GM04504 (cell line): Measurements from ENCODE around the gene ANKRD1.
A peak's percentile ranks its signal among the peaks of the same experiment; 100 is the strongest.
"Not testable (repeated sequence)": the region's sequence is repeated elsewhere in the genome, so short reads cannot be mapped to it uniquely, and the experiment has no call there.

Experiments used
- DNase-seq: peaks from one replicate; pipeline ENCODE4 v3.0.0-alpha.2; 2012; ENCODE audit warnings: low read depth

Gene ANKRD1

DNA sequence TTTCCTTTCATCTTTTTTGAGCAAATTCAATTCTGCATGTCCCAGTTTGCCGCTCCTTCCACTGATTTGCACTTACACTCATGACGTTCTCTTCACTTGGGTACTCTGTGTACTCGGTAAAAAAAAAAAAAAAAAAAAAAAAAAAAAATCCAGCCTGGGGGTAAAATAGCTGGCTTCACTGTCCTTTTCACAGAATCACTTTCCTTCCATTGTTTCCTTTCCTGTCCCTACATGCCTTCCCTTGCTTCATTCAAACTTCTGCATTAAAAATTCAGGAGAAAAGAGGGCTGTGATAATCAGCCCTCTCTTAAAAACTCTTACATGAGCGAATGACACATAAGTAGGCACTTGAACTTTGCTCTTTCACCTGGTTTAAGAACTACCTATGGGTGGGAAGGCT lies 8.7 kb downstream of the ANKRD1 start:
- no peak for DNase-seq

DNA sequence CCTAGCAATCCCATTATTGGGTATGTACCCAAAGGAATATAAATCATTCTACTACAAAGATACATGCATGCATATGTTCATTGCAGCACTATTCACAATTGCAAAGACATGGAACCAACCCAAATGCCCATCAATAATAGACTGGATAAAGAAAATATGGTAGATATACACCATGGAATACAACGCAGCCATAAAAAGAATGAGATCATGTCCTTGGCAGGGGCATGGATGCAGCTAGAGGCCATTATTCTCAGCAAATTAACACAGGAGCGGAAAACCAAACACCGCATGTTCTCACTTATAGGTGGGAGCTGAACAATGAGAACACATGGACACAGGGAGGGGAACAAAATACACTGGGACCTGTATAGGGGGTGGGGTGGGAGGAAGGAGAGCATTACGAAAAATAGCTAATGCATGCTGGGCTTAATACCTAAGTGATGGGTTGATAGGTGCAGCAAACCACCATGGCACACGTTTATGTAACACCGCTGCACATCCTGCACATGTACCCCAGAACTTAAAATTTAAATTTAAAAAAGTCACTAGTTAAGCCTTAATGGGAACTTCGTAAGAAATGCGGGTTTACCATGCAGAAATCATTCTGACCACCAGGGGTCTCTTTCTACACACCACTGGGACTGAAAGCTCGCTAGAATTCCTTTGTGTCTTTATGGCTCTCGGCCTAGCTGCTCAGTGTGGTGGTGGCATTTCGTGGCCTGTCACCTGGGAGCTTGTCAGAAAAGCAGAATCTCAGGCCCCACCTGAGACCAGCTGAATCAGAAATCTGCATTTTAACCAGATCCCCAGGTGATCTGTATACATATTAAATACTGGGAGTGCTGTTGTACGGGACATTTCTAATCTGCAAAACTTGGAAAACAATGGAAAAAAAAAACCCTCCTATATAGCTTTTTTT lies 9.5 kb downstream of the ANKRD1 start:
- peak; percentile 55 for DNase-seq

- DNase-seq = no peak
Observed at GRCh38 chr10:90906596-90906995, 14.3 kb downstream of the ANKRD1 start.

DNA sequence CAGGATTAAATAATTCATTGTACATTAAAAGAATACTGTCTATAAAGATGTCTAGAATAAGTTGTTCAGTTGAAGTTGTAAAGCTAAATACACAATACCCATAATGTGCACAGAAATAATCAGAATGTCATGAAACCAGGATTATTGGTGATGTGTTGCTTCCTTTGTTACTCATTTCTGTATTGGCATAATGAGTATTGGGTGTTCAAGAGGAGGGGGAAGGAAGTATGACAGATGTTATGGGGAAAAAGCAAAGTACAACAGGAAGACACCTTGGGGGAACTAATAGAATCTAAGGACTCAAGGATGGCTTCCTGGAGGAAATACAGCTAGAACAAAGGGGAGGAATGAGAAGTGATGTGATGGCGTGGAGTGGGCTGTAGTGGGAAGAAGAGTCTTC lies 15.0 kb downstream of the ANKRD1 start:
- DNase-seq = no peak

- DNase-seq = not testable (repeated sequence)
Observed at GRCh38 chr10:90896916-90897315, 24.0 kb downstream of the ANKRD1 start.

DNA sequence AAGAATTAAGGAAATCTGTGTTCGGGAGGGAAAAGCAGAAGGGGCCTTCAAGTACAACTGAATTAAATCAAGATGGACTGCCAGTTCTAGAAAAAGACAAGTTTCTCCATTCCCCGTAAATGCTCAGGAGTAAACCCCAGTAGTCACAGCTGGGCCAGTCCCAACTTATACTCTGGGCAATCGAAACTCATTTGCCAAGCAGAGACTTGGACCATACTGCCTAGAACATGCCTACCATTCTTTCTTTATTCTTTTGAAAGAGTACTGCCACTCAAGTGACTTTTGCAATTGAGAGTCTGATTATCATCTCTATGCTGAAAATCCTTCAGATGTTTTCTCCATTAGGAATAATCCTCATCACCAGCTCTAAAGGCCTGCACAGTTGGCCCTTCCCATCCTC lies 27.7 kb downstream of the ANKRD1 start:
- DNase-seq = no peak

GRCh38 chr10:90890347-90890746 lies 30.5 kb downstream of the ANKRD1 start:
- DNase-seq = no peak

DNA sequence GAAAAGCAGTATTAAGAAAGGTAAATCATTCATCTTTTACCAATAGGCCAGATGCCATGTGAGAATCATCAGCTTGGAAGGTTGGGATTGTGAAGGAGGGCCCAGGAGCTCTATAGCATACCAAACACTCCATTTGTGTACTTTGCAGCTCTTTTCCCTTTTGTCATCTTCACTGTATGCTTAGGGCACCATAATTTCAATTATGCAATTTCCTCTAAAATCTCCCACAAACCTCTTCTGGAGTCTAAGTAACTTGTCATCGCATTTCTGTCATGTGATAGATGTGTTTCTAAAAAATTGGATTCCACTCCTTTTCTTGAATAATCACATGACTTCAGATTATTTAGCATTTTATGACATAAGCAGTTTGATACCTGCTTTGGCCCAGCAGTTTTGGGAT lies 31.3 kb downstream of the ANKRD1 start:
- DNase-seq = no peak

DNA sequence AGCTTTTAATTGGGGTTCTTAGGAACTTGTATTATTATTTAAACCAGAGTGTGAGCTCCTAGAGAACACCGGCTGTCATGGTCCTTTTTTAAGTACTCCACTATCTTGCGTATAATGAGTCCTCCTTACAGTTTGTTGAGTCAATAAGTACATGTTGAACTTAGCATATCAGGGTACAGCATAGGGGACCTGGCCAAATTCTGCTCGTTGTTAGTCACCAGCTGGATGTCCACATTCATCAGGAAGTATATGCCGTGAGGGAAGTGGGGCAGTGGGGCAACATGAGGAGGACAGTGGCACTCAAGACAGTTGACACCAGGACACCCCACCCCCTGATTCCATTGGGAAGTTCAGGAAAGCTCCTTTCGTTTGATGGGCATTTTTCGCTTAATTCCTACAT lies 32.5 kb downstream of the ANKRD1 start:
- no peak for DNase-seq

DNA sequence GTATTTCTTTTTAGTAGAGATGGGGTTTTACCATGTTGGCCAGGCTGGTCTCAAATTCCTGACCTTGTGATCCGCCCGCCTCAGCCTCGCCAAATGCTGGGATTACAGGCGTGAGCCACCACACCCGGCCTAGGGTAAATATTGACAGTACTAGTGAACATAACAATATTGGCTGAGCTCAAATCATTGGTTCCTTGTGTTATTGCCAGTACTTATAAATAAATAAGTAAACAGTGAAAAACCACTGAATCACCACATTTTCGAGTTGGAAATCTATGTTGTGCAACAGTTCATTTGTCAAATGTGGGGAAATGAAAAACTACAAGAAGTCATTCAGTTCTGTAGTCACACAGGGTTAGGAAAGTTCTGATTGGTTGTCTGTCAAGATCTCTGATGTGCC lies 33.3 kb downstream of the ANKRD1 start:
- no peak for DNase-seq

- peak; percentile 38 for DNase-seq
Observed at GRCh38 chr10:90885176-90885575, 35.7 kb downstream of the ANKRD1 start.

DNA sequence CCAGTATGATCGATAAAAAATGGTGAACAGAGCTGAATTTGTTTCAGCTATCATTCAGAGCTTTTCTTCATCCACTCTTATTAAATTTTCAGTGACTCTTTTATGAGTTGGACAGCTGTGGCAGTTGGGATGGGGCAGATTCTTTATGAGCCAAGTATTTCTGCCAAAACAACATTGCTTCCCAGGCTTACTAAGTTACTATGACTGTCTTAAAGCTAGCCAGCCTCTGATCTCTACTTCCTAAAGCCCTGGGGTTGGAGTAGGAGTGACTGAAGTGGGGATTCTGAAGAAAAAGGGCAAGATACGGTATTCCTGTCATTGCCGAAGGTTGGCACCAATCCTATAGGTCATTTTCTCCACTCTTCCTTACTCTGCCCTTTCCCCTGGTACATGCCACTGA lies 36.5 kb downstream of the ANKRD1 start:
- DNase-seq = peak; percentile 45

- DNase-seq = not testable (repeated sequence)
Observed at GRCh38 chr10:90880059-90880719, 40.7 kb downstream of the ANKRD1 start.

GRCh38 chr10:90879062-90879461 lies 41.8 kb downstream of the ANKRD1 start:
- no peak for DNase-seq

DNA sequence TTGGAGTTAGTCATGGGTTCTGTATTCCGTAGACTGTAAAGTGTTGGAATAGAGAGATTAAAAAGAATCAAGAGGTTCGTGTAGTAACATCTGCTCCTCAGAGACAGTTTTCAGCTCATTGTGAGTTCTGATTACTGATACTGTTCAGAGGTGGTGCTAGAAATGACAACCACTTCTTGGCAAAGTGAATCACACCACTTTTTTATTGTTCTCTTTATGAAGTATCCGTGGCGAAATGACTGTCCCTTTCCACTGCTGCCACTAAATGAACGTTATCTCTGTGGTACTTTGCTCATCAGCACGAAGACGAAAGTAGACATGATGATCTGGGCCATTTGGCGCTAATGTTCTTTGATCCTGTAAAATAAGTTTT lies 48.3 kb downstream of the ANKRD1 start:
- no peak for DNase-seq

GRCh38 chr10:90871766-90872647 lies 48.9 kb downstream of the ANKRD1 start, which contains the start of gene RPP30:
RPP30 (plus strand) TSS chr10:90871974; CDS start chr10:90871987, 13 bp downstream.
- DNase-seq = peak; percentile 39

GRCh38 chr10:90871279-90871765 lies 49.6 kb downstream of the ANKRD1 start:
- no peak for DNase-seq

DNA sequence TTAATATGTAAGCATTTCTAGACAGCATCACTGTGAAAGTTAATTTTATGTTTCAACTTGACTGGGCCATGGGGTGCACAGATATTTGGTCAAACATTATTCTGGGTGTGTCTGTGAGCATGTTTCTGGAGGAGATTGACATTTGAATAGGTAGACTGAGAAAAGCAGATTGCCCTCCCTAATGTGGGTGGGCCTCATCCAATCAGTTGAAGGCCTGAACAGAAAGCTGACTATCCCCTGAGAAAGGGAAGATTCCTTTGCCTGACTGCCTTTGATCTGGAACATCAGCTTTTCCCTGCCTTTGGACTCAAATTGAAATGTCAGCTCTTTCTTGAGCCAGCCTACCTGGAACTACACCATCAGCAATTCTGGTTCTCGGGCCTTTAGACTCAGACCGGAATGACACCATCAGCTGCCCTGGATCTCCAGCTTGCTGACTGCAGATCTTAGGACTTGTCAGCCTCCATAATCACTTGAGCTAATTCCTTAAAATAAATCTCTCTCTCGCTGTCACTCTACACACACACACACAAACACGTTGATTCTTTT lies 54.8 kb downstream of the ANKRD1 start:
- DNase-seq = no peak

DNA sequence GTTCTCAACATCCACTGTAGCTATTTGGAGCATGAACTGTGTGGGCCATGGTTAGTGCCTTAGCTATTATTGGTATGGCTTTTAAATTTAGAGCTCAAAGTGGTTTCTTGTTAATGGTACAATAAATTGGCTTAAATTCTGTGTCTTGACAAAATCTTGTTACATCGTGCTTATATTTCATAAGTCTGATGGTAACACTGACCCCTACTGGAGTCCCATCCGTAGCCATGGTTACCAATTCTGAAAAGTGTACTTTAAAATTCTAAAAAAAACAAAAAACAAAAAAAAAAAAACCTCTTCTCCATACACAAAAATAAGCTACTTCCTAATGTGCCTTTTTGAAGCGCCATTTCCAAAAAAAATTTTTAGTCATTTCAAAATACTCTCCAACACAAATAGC lies 55.5 kb downstream of the ANKRD1 start:
- DNase-seq = no peak

GRCh38 chr10:90862908-90863514 lies 57.9 kb downstream of the ANKRD1 start:
- no peak for DNase-seq
